GM21825 (cell line): ENCODE data around the gene MINDY3.
"Not testable (repeated sequence)": the region's sequence is repeated elsewhere in the genome, so short reads cannot be mapped to it uniquely, and the experiment has no call there.

Experiments
- ATAC-seq: cut with Tn5 transposase; IDR thresholded peaks from one replicate; pipeline ENCODE4 v1.9.1; 2021; ENCODE audit warnings: mild to moderate bottlenecking, moderate library complexity; ENCODE audit not compliant: unreplicated experiment

Gene MINDY3

DNA sequence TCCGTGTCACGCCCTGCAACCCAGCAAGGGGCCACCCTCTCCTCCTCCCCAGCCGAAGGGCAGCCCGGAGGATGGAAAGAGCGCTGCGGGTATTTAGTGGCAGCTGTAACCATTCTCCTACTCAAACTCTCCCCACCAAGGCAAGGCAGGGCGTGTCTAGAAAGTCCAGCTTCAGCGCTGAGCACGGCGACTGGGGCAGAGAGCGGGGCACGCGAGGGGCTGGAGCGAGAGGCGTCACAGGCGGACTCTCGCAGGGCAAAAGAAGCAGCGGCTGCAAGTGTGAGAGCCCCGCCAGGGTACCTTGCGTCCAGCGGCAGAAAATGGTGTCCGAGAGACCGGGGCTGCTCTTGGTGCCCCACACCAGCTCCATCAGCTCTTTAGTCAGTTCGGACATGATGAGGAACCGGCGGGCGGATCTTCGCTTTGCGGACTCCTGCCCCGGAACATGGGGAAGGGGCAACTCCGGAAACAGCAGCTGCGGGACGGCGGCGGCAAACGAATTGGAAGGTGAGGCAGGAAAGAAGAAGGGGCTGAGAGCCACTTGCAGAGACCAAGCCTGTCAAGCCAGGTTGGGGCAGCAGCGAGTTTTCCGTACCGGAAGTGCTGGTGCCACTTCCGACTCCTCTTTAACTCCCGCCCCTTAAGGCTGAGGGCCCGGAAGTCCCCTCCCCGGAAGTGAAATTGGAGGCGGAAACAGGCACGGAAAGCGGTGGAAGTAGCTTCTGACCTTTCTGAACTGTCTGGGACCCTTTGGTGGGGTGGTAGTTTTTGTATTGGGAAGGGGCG lies at the start of gene MINDY3:
Gene MINDY3 (minus strand): TSS at position 602 of the 786 bp plus-strand sequence. CDS start 208 bp downstream, at position 394.
- ATAC-seq, result peak; percentile 93

DNA sequence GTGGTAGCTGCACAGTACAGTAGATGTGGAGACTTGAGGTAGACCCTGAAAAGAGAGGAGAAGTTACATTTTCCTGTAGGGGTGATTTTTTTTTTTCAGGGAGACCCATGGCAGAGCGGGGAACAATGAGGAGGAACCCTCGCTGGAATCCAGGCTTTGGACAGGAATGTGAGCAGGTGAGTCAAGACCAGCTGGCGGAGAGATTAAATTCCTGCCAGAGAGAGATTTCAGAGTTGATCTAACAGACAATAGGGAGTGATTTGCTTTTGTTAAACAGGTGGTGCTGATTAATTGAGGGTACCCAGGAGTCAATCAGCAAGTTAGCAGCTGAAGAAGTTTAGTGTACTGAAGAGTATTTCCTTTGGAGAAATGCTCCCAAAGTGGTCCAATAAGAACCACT lies 41.6 kb upstream of the MINDY3 start:
- no peak for ATAC-seq

DNA sequence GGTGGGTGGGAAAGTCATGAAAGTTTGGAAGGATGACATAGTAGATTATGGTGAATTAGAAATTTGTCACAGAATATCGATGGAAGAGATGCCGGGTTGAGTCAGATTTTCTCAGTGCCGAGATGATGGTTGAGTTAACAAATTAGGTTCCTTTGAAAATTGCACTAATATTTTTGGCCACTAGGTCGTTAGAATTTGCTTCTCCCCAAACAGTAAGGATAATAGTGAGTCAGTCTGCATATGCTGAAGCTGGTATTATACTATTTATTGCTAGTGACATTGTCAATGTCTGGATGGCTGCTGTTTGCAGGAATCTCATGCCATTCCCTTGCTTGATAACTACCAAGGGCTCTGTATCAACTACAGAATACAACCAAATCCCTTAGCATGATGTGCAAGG lies 37.7 kb upstream of the MINDY3 start:
- ATAC-seq, result no peak

DNA sequence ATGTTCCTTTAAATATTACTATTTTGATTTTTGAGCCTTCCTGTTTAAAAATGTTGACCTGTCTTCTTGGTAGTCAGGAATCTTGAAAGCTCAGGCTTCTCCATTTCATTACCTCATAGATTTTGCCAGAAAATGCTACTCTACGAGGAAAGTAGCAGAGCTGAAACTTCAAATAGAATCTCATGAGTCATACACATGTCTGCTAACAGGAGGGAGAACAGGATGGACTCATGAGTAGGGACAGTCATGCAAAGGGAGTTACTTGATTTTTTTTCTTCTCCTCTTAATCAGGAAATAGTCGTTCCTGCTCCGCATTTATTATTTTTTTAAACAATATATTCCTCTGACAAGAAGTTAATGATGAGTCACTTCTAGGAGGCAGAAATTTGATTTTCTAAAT lies 37.0 kb upstream of the MINDY3 start:
- no peak for ATAC-seq

DNA sequence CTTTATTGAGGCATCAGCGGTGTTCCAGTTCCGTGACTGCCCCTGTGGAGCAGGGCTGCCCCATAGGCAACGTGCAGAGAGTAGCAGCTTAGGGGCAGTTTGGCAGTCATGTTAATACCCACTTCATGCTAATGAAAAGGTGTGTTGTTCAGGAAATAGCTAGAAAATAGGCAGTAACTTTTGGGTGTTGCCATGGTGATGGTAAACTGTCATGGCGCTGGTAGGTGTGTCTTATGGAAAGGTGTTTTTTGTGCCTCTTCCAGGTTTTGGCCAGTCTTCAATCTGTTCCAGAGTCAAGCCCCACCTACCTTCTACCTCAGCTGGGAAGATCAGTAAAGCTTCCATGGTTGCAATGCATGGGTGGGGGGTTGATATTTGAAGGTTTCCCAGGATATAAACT lies 36.3 kb upstream of the MINDY3 start:
- ATAC-seq, result no peak

DNA sequence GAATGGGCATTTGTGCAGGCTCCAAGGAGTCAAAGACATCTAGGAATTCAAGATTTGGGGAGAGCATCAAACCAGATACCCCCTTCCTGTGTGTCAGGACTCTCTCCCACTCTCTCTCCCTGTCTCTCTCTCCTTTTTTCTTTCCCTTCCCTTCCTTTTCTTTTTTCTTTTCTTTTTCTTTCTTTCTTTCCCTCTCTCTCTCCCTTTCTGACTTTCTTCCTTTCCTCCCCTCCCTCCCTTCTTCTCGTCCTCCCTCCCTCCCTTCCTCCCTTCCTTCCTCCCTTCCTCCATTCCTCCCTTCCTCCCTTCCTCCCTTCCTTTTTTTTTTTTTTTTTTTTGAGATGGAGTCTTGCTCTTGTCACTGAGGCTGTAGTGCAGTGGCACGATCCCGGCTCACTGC lies 24.1 kb upstream of the MINDY3 start:
- ATAC-seq, result no peak

DNA sequence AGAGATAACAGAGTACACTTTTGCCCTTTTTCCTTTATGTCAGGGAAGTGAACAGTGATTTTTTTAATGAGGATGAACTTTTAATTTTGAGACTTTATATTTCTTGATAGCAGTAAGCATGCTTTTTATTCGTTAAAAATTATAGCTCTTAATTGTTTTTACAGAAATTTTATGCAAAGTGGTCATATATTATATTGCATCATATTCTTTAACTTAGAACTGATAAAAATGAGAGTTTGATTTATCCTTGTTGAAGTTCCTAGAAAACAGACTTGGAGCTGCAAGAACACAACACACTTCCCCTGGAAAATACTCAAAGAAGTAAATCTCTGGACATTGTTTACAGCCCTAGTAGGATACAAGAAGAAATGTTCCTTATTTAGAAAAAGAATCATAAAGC lies 21.2 kb upstream of the MINDY3 start:
- no peak for ATAC-seq

DNA sequence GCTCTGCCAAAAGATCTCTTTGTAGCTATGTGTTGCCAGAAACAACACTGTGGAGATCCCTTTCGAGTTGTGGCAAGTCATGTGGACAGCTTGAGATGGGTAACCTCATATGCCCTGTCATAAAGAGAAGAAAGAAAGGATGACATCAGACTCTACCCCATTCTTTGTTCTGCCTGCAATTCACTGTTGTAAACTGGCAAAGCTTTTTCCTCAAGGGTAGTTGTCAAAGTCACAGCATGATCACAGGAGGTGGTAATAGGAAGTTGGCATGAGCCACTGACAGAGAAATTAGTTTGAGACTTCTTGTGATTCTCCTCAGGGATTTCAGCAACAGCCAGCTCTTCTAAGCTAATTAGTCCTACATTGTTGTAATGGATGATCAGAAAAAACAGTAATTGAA lies 19.4 kb upstream of the MINDY3 start:
- ATAC-seq, result no peak

DNA sequence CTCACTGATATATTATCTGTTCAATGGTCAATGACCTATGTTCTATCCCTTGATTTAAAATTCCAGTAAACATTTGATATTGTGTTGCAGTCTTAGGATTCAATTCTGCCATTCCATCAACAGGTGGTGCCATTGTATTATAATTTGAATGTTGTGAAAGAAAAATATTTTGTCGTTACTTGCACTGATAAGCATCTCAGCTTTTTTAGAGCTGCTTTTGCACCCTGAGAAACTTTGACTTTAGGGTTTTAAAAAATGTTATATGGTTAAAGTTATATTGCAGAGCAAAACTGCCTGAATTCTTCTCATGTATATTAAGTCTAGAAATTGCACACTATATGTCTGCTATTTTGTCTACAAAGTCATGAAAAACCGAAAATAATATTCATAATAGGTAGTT lies 18.8 kb upstream of the MINDY3 start:
- no peak for ATAC-seq

DNA sequence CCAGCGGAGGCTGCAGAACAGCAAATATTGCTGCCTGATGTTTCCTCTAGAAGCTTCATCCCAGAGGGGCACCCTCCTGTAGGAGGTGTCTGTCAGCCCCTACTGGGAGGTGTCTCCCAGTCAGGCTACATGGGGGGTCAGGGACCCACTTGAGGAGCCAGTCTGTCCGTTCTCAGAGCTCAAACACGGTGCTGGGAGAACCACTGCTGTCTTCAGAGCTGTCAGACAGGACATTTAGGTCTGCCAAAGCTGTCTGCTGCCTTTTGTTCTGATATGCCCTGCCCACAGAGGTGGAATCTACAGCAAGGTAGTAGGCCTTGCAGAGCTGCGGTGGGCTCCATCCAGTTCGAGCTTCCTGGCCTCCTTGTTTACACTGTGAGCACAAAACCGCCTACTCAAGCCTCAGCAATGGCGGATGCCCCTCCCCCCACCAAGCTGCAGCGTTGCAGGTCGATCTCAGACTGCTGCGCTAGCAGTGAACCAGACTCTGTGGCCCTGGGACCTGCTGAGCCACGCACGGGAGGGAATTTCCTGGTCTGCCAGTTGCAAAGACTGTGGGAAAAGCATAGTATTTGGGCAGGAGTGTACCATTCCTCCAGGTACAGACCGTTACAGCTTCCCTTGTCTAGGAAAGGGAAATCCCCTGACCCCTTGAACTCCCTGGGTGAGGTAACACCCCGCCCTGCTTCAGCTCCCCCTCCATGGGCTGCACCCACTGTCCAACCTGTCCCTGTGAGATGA lies 17.7 kb upstream of the MINDY3 start:
- no peak for ATAC-seq

DNA sequence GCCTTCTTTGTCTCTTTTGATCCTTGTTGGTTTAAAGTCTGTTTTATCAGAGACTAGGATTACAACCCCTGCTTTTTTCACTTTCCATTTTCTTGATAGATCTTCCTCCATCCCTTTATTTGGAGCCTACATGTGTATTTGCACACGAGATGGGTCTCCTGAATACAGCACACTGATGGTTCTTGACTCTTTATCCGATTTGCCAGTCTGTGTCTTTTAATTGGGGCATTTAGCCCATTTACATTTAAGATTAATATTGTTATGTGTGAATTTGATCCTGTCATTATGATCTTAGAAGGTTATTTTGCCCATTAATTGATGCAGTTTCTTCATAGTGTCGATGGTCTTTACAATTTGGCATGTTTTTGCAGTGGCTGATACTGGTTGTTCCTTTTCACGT lies 16.0 kb upstream of the MINDY3 start:
- ATAC-seq, result not testable (repeated sequence)

DNA sequence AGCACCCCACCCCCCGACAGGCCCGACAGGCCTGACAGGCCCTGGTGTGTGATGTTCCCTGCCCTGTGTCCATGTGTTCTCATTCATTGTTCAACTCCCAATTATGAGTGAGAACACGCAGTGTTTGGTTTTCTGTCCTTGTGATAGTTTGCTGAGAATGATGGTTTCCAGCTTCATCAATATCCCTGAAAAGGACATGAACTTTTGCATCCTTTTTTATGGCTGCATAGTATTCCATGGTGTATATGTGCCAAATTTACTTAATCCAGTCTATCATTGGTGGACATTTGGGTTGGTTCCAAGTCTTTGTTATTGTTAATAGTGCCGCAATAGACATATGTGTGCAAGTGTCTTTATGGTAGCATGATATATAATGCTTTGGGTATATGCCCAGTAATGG lies 12.3 kb upstream of the MINDY3 start:
- ATAC-seq, result not testable (repeated sequence)

DNA sequence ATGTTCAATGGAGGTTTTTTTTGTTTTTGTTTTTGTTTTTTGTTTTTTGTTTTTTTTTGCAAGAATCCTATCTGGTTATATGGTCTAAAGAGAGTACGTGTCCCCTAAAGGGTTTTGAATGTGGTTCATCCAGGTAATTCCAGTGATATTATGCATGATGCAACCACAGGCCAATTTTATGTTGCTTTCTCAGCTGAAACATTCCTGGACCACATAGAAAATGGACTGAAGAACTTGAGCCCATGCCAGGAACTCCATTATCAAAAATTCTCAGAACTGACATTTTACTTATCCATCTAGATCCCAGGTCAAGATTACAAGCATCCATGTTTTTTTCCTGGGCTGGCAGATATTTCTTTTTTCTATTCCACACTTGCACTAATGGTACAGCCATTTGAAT lies 11.5 kb upstream of the MINDY3 start:
- no peak for ATAC-seq

DNA sequence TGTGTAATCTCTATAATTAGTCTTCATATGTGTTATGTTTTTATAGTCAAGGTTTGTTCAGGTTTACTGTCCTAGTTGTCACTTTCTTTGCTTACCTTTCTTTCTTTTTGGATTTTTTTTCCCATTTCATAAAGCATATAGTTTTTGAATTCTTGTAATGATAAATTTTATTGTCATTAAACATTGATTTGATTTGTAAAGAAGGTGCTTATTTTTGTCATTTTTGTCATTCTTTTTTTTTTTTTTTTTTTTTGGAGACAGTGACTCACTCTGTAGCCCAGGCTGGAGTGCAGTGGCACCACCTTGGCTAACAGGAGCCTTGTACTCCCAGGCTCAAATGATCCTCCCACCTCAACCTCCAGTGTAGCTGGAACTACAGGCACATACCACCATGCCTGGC lies 9.6 kb upstream of the MINDY3 start:
- no peak for ATAC-seq

DNA sequence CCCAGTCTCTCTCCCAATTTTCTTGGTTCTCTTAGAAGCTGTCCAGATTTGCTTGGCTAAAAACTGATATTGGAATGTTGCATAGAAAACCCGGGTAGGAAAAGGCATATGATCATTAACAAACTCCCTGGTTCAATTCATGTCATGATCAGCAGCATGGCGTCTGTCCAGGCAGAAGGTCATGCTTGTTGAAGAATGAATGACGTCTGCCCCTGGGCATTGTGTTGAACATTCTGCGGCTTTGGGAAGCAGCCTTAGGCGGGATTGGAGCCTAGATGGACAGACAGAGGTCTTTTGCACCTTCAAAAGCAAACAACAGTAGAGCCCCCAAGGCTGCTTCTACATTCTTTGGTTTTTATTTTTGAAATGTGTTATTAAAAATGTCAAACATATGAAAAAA lies 7.7 kb upstream of the MINDY3 start:
- ATAC-seq, result no peak

DNA sequence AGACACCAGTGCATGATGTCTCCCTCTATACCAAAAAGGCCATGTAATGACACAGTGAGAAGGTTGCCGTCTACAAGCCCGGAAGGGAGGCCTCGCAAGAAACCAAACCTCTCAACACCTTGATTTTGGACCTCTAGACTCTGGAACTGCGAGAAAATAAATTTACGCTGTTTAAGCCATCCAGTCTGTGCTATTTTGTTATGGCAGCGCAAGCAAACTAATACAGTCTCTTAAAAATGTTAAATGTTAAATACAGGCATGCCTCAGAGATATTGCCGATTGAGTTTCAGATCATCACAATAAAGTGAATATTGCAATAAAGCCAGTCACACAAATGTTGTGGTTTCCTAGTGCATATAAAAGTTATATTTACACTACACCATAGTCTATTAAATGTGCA lies 5.0 kb upstream of the MINDY3 start:
- ATAC-seq, result no peak

DNA sequence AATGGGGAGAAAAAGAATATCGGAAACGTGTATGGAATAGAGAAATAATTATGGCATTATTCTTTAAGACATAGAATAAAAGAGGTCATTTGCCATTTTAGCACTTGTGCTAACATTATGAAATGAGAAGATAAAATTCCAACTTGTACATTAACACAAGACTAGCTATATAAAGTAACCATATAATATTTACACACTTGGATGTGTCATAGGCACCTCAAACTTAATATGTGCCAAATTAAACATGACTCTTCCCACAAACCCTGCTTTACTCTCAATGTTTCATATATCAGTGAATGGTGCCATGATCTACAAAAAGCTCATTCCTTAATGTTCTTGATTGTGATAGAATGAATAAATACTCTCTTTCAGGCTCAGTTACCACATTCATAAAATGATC lies 4.1 kb upstream of the MINDY3 start:
- ATAC-seq, result no peak

DNA sequence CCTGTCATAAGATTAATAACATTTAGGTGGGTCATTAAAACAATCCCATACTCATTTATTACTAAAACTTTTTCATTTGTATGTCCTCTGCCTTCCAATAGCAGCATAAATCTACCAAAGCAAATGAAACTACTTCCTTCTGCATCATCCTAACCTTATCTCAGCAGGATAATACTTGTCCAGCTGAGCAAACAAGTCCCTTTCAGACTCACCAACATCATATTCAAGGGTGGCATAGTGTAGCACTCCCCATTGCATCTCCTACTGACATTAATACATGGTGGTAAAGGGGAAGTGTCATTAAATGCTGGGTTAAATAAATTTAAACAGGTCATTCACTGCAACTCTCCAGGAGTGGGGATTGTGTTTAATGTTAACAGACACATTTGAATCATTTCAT lies 3.4 kb upstream of the MINDY3 start:
- ATAC-seq, result no peak

DNA sequence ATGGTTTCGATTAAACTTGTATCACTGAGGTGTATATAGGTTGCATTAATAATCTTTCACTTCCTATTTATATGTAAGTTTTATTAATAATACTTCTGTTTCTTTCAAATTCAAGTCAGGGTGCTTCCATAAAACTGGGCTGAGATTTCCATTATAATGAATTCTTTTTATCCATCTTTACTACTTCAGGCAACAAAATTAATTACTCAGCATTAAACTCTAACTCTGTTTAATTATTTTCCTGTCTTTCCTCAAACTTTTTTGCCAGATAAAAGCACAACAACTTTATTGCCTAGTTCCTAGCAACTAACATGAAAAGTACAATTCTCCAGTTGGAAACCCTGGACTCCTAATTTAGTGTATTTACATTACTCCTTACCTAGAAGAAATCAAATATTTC lies 3.0 kb upstream of the MINDY3 start:
- ATAC-seq, result no peak

DNA sequence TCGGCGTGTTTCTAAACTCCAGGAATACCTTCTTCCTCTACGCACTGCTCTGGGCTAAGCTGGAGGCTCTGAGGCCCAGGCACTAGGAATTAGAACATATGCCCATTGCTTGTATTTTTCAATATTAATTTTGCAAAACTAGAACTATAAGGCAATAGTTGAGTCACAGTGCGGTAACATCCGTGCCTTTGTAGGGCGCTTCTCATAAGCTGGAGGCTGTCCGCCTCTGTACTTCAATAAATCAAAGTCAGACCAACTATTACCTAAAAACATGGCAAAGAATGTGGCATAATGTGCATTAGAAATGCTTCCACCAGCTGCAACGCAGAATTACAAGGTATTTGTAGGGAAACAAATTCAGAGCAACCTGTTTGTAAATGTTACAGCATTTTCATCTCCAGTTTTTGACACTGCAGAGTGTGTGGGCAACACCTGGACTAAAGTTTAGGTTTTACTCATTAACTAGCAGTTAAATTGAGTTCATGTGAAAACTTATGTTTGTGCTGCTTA lies 440 bp upstream of the MINDY3 start:
- ATAC-seq, result no peak

DNA sequence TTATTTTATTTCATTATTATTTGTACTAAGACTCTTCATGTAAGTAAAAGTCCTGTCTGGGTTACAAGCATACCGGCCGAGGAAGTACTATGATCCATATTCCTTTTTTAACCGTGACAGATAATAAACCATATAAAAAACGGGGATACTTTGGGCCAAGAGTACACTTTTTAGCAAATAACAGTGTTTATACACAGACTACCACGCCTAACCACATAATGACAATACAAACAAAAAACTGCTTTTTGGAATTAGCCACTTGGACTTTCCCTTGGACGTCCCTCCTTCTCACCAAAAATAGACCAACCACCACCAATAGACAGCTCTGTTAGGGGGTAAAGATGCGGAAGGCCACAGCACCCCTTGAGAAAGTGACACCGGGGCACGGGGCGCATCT lies 800 bp downstream of the MINDY3 start:
- ATAC-seq, result no peak

DNA sequence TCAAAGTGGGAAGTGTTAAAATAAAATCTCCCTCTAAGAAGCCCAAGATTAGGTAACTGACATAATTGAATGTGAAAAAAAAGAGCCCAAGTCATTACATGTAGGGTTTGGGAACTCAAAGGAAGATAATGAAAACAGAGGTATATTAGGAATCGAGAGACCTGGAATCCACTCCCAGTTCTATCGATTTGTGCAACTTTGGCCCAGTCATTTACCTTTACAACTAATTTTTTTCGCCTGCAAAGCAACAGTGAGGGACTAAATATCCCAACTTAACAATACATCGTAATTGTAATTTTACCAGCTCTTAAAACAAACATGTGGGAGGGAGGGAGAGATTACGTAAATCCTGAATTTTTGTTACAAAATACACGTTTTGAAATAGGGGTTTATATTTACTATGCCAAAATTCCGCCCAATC lies 1.4 kb downstream of the MINDY3 start:
- no peak for ATAC-seq
